ENCODE measurements around the gene SLIT1.

The SLIT1 gene

DNA sequence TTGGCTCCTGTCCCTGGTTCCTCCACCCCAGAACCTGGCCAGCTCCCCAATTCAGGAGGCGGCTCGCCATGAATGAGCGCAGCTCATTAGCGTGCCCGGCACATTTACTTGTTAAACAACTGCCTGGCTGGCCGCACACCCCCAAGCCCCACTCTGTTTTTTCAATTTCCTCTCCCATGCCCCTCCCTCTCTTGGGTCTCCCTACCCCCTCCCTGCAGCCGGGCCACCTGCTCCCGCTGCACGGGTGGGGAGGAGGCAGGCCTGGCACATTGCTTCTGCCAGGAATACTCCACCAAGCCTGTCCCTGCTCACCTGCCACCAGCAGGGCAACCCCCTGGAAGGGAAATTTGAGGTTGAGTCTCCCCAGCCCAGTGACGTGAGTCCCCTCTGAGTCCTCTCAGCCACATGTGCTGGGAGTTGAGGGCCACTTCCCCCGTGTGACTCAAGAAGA, 2.5 kb upstream of the SLIT1 start:
- H3K27ac Mint-ChIP-seq = no peak overlapping the region
- ATAC-seq (ENCODE audit: low read depth) (peak; percentile 43), DNase-seq (ENCODE audit: low spot score in 2 of 2) (no peak)
- no peak overlapping the region for H3K4me3 Mint-ChIP-seq
- H3K9me3 Mint-ChIP-seq = no peaks in the 10 kb centered on the region
- peaks cover 8% of the 10 kb centered on the region for H3K4me1 Mint-ChIP-seq
- H3K36me3 Mint-ChIP-seq = peaks cover 2% of the 10 kb centered on the region
- H3K27me3 Mint-ChIP-seq = peaks cover 36% of the 10 kb centered on the region

DNA sequence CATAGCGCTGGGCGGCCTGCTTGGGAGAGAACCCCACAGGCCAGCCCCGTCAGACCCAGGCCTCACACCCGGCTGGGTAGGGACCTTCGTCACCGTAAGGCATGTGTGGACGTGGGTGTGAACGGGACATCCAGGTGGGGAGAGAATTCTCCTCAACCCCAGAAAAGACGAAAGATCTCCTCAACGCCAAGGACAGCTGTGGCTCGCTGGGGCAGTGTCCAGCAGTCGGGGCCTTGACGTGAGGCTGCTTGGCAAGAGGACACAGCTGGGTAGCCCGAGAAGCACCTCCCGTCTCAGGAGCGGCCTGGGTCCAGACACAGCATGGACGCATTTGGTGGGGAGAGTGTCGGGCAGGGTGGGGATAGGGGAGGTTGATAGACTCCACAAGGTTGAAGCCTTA, 1.2 kb upstream of the SLIT1 start:
- no peaks in the 10 kb centered on the region for H3K9me3 Mint-ChIP-seq
- ATAC-seq (ENCODE audit: low read depth) = no peak
- peaks cover 2% of the 10 kb centered on the region for H3K36me3 Mint-ChIP-seq
- peaks cover 31% of the 10 kb centered on the region for H3K27me3 Mint-ChIP-seq
- H3K4me1 Mint-ChIP-seq = peaks cover 8% of the 10 kb centered on the region
- no peak for DNase-seq (ENCODE audit: low spot score in 2 of 2)
- H3K4me3 Mint-ChIP-seq = no peak overlapping the region
- H3K27ac Mint-ChIP-seq = no peak overlapping the region

GRCh38 chr10:97184971-97185325, 811 bp downstream of the SLIT1 start:
- ATAC-seq (ENCODE audit: low read depth) (no peak), DNase-seq (ENCODE audit: low spot score in 2 of 2) (no peak)
- Mint-ChIP-seq H3K27ac (no peak overlapping the region), H3K9me3 (no peaks in the 10 kb centered on the region), H3K36me3 (peaks cover 2% of the 10 kb centered on the region), H3K4me3 (peak overlapping the region; percentile 74), H3K4me1 (peaks cover 8% of the 10 kb centered on the region), H3K27me3 (peaks cover 37% of the 10 kb centered on the region)

DNA sequence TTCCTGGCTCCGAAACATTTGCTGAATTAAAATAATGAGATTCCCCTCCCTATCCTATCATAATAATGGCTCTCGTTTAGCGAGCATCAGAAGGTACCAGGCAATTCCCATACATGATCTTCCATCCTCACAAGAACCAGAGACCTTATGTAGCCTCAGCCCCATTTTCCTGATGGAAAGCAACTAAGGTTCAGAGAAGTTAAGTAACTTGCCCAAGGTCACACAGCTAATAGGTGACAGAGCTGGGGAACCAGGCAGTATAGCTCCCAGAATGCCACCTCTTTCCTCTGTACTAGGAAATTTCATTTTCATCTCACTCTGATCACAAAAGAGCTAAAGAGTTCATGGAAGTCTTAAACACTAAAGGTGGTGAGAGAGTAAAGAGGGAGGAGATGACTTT, 2.4 kb downstream of the SLIT1 start:
- ATAC-seq (ENCODE audit: low read depth) (no peak), DNase-seq (ENCODE audit: low spot score in 2 of 2) (no peak)
- Mint-ChIP-seq H3K4me1 (peaks cover 8% of the 10 kb centered on the region), H3K36me3 (peaks cover 2% of the 10 kb centered on the region), H3K9me3 (no peaks in the 10 kb centered on the region), H3K27ac (no peak overlapping the region), H3K27me3 (peaks cover 34% of the 10 kb centered on the region), H3K4me3 (no peak overlapping the region)

GRCh38 chr10:97182288-97182990, 3.3 kb downstream of the SLIT1 start:
- Mint-ChIP-seq H3K4me3 (no peak overlapping the region), H3K36me3 (peaks cover 2% of the 10 kb centered on the region), H3K27ac (no peak overlapping the region), H3K4me1 (peaks cover 8% of the 10 kb centered on the region), H3K9me3 (no peaks in the 10 kb centered on the region), H3K27me3 (peaks cover 32% of the 10 kb centered on the region)
- DNase-seq (ENCODE audit: low spot score in 2 of 2) (no peak), ATAC-seq (ENCODE audit: low read depth) (no peak)

- Mint-ChIP-seq H3K4me1 (peaks cover 5% of the 10 kb centered on the region), H3K27ac (no peak overlapping the region), H3K36me3 (peaks cover 2% of the 10 kb centered on the region), H3K9me3 (no peaks in the 10 kb centered on the region), H3K4me3 (no peak overlapping the region), H3K27me3 (peaks cover 25% of the 10 kb centered on the region)
- ATAC-seq (ENCODE audit: low read depth) (no peak), DNase-seq (ENCODE audit: low spot score in 2 of 2) (no peak)
Measured at GRCh38 chr10:97180986-97181385, 4.8 kb downstream of the SLIT1 start.

DNA sequence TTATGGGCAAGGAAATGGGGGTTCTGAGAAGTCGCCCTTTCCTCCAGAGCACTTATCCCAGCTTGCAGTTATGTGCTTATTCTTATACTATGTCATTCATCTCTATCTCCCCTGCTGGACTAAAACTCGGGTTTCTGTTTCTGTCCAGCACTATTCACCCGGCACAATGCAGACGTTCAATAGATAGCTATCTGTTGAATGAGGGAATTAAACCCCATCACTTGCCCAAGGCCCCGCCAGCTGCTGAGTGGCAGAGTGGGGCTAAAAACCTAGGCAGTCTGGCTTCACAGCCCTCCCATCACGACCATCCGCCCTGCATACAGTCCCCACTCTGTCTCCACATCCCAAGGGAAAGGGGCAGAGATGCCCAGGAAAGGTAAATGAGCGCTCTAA, 5.4 kb downstream of the SLIT1 start:
- DNase-seq (ENCODE audit: low spot score in 2 of 2) = no peak
- H3K36me3 Mint-ChIP-seq = peaks cover 2% of the 10 kb centered on the region
- H3K4me3 Mint-ChIP-seq = no peak overlapping the region
- peaks cover 27% of the 10 kb centered on the region for H3K27me3 Mint-ChIP-seq
- no peak overlapping the region for H3K27ac Mint-ChIP-seq
- H3K9me3 Mint-ChIP-seq = no peaks in the 10 kb centered on the region
- no peak for ATAC-seq (ENCODE audit: low read depth)
- peaks cover 5% of the 10 kb centered on the region for H3K4me1 Mint-ChIP-seq

DNA sequence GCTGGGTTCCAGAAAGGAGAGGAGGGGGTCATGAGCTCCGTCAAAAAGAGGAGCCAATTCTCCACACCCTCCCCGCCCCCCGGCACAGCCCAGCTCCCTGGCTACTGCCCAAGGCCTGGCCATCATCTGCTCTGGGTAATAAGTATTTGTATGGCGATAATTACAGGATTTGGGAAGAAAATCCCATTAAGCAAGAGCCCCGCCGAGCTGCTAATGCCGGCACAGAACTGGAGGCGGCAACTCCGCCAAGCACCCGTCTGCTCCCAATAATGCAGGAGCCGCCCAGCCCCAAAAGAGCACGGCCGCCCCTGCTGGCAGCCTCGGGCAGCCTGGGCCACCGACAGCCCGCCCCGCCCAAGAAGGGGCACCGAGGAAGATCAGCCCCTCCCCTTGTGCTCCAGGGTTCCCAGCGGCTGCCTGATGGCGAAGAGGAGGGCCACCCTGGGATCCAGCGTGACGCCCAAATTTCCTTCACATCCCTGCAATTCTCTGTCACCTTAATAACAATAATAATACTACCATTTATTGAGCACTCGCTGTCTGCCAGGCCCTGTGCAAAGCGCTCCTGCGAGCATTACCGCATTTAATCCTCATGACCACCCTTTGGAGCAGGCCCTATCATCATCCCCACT, 5.9 kb downstream of the SLIT1 start:
- H3K27me3 Mint-ChIP-seq = peaks cover 25% of the 10 kb centered on the region
- H3K27ac Mint-ChIP-seq = no peak overlapping the region
- no peak for ATAC-seq (ENCODE audit: low read depth)

DNA sequence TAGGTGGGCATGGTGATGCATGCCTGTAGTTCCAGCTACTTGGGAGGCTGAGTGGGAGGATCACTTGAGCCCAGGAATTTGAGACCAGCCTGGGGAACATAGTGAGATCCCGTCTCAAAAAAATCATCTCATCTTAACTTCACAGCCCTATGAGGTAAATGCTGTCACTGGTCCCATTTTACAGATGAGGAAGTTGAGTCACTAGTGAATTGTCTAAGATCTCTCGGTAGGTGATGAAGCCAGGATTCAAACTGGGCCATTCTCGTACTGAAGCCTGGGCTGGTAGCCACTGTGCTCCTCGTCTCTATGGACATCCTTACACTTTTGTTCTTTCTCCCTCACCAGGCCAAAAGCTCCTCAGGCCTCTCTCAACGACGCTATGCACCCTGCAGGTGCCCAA, 6.4 kb downstream of the SLIT1 start:
- no peak for ATAC-seq (ENCODE audit: low read depth)
- no peaks in the 10 kb centered on the region for H3K4me1 Mint-ChIP-seq
- no peak overlapping the region for H3K27ac Mint-ChIP-seq
- no peaks in the 10 kb centered on the region for H3K36me3 Mint-ChIP-seq
- H3K27me3 Mint-ChIP-seq = peaks cover 20% of the 10 kb centered on the region
- no peak for DNase-seq (ENCODE audit: low spot score in 2 of 2)
- H3K9me3 Mint-ChIP-seq = no peaks in the 10 kb centered on the region
- H3K4me3 Mint-ChIP-seq = no peak overlapping the region

More for the DNA sequence above, 5.9 kb downstream of the SLIT1 start:
- H3K9me3 Mint-ChIP-seq = no peaks in the 10 kb centered on the region
- H3K4me1 Mint-ChIP-seq = peaks cover 2% of the 10 kb centered on the region
- peaks cover under 1% of the 10 kb centered on the region for H3K36me3 Mint-ChIP-seq
- H3K4me3 Mint-ChIP-seq = no peak overlapping the region
- DNase-seq (ENCODE audit: low spot score in 2 of 2) = no peak

GRCh38 chr10:97178074-97178473, 7.7 kb downstream of the SLIT1 start:
- no peak overlapping the region for H3K4me3 Mint-ChIP-seq
- no peaks in the 10 kb centered on the region for H3K9me3 Mint-ChIP-seq
- H3K27ac Mint-ChIP-seq = no peak overlapping the region
- H3K4me1 Mint-ChIP-seq = no peaks in the 10 kb centered on the region
- peaks cover 14% of the 10 kb centered on the region for H3K27me3 Mint-ChIP-seq
- ATAC-seq (ENCODE audit: low read depth) = no peak
- no peak for DNase-seq (ENCODE audit: low spot score in 2 of 2)
- no peaks in the 10 kb centered on the region for H3K36me3 Mint-ChIP-seq

DNA sequence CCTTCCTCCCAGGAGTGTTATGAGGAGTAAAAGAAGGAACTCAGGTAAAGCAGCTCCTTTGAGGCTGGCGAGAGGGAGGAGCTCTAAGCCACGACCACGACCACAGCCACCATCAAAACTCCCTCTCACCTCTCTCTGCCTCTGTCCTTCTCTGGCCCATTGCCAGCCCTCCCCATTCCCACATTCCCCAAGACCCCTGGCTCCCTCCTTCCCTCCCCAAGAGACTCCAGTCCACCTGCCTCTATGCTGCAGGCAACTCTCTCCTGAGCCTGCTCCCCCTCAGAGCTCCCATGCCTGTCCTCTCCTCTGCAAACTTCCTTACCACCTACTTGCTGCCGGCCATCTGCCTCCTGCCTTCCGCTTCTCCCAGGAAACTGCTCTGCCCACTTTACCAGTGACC, 9.5 kb downstream of the SLIT1 start:
- no peak for DNase-seq (ENCODE audit: low spot score in 2 of 2)
- no peak for ATAC-seq (ENCODE audit: low read depth)
- H3K27ac Mint-ChIP-seq = no peak overlapping the region
- H3K4me1 Mint-ChIP-seq = no peaks in the 10 kb centered on the region
- H3K27me3 Mint-ChIP-seq = peaks cover 16% of the 10 kb centered on the region
- no peaks in the 10 kb centered on the region for H3K36me3 Mint-ChIP-seq
- no peaks in the 10 kb centered on the region for H3K9me3 Mint-ChIP-seq
- H3K4me3 Mint-ChIP-seq = no peak overlapping the region

GRCh38 chr10:97175586-97175985, 10.2 kb downstream of the SLIT1 start:
- Mint-ChIP-seq H3K9me3 (no peaks in the 10 kb centered on the region), H3K36me3 (no peaks in the 10 kb centered on the region), H3K4me1 (no peaks in the 10 kb centered on the region), H3K4me3 (no peak overlapping the region), H3K27ac (no peak overlapping the region), H3K27me3 (peaks cover 17% of the 10 kb centered on the region)
- ATAC-seq (ENCODE audit: low read depth) (no peak), DNase-seq (ENCODE audit: low spot score in 2 of 2) (no peak)

- DNase-seq (ENCODE audit: low spot score in 2 of 2) = no peak
- H3K36me3 Mint-ChIP-seq = no peaks in the 10 kb centered on the region
- no peaks in the 10 kb centered on the region for H3K9me3 Mint-ChIP-seq
- ATAC-seq (ENCODE audit: low read depth) = no peak
- H3K4me1 Mint-ChIP-seq = no peaks in the 10 kb centered on the region
- H3K27me3 Mint-ChIP-seq = peaks cover 11% of the 10 kb centered on the region
- H3K27ac Mint-ChIP-seq = no peak overlapping the region
- no peak overlapping the region for H3K4me3 Mint-ChIP-seq
Measured at GRCh38 chr10:97174941-97175340, 10.8 kb downstream of the SLIT1 start.

GRCh38 chr10:97174276-97174775, 11.4 kb downstream of the SLIT1 start:
- Mint-ChIP-seq H3K9me3 (no peaks in the 10 kb centered on the region), H3K4me1 (no peaks in the 10 kb centered on the region), H3K36me3 (no peaks in the 10 kb centered on the region), H3K27ac (no peak overlapping the region), H3K27me3 (peaks cover 11% of the 10 kb centered on the region), H3K4me3 (no peak overlapping the region)
- DNase-seq (ENCODE audit: low spot score in 2 of 2) = no peak
- ATAC-seq (ENCODE audit: low read depth) = no peak

DNA sequence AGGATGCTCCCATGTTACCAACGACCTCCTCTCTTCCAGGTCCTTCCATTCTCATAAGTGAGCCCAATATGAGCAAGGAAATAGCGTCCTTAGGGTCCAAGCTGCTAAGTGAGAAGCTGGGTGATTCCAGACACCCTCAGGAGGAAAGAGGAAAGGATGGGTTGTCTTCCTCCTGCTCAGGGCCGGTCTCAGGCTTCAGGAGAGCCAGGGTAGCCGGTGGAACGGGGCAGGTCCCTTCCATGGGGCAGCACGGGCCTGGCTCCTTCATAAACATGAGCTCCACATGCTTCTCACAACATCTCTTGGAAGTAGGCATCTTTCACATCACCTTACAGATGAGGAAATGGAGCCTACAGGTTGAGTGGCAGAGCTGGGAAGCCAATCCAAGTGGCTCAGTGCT, 12.7 kb downstream of the SLIT1 start:
- H3K36me3 Mint-ChIP-seq = no peaks in the 10 kb centered on the region
- H3K9me3 Mint-ChIP-seq = no peaks in the 10 kb centered on the region
- no peak overlapping the region for H3K4me3 Mint-ChIP-seq
- H3K27me3 Mint-ChIP-seq = peaks cover 11% of the 10 kb centered on the region
- no peak overlapping the region for H3K27ac Mint-ChIP-seq
- H3K4me1 Mint-ChIP-seq = no peaks in the 10 kb centered on the region
- no peak for DNase-seq (ENCODE audit: low spot score in 2 of 2)
- ATAC-seq (ENCODE audit: low read depth) = no peak
